Calu3 (cell line): ENCODE data around the gene KRT40. TPM values are rescaled to one million over a fixed set of nuclear protein-coding genes. Genes with fewer than 3 reads are reported as not detected.

Experiments
- BruUV-seq: library from RNA; stranded (reverse); fragments of 400-500 nt; replicated peaks from 2 replicates; lab custom pipeline; 2021; lab: Mats Ljungman, UMichigan
- CTCF ChIA-PET: fragments of 300-600 bp; sonication (Branson Sonifier 250); formaldehyde crosslinking; loops from one replicate; lab custom pipeline; 2022; ENCODE audit warnings: antibody characterized with exemption; lab: Charles Lee
- DNase-seq: peaks from one replicate; pipeline ENCODE4 v3.0.0; 2022
- H3K27ac Mint-ChIP-seq: one replicate; pipeline ENCODE4 v1.8.0; 2022; ENCODE audit warnings: mixed read lengths; ENCODE audit not compliant: unreplicated experiment
- H3K27me3 Mint-ChIP-seq: one replicate; pipeline ENCODE4 v1.8.0; 2022; ENCODE audit warnings: mixed read lengths; ENCODE audit not compliant: unreplicated experiment
- H3K36me3 Mint-ChIP-seq: one replicate; pipeline ENCODE4 v1.8.0; 2022; ENCODE audit warnings: mild to moderate bottlenecking, moderate library complexity, mixed read lengths; ENCODE audit not compliant: insufficient read depth, unreplicated experiment
- H3K4me1 Mint-ChIP-seq: one replicate; pipeline ENCODE4 v1.8.0; 2022; ENCODE audit warnings: mild to moderate bottlenecking, low read depth, mixed read lengths; ENCODE audit not compliant: unreplicated experiment
- H3K4me3 Mint-ChIP-seq: one replicate; pipeline ENCODE4 v1.8.0; 2022; ENCODE audit warnings: mild to moderate bottlenecking, low read depth, moderate library complexity, mixed read lengths; ENCODE audit not compliant: unreplicated experiment
- H3K9me3 Mint-ChIP-seq: one replicate; pipeline ENCODE4 v1.8.0; 2022; ENCODE audit warnings: low read depth, mixed read lengths; ENCODE audit not compliant: unreplicated experiment
- intact Hi-C: fragments of 100-400 bp; cut with micrococcal nuclease; formaldehyde crosslinking; loops from one replicate; pipeline ENCODE4 v1.10.0; 2022; ENCODE audit not compliant: unreplicated experiment
- total RNA-seq: library from RNA; stranded (reverse); gene quantifications from 2 replicates; pipeline ENCODE4 v1.2.3, GENCODE V29; 2022
- TF ChIP-seq, protein P1 (sequence below): fragments of 200-600 bp; IDR thresholded peaks from one replicate; pipeline ENCODE4 v1.8.0; 2022; ENCODE audit warnings: antibody characterized with exemption; ENCODE audit not compliant: unreplicated experiment

KRT40 gene
- total RNA-seq, 1 experiment from 2014 or later, result not detected

DNA sequence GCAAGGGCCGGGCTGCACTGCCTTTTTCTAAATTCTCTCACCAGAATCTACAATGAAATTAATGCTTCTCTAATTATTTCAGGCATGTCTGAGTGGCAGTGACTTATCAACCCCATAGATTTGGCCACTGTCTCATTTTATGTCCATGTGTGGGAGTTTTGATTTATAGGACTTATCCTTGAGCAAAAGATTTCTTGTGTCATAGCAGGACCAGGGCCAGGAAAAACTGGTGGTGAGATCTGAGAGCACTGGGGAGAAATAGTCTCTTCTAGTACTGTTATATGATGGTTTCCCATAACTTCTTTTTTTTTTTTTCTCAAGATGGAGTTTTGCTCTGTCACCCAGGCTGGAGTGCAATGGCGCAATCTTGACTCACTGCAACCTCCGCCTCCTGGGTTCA, 45.1 kb downstream of the KRT40 start:
- intact Hi-C loops, result loop anchor here (10.0 kb wide), 1 partner anchor 586 kb away; the partner anchor contains the start of gene KRT19
- peak overlapping the region; percentile 71 for H3K4me3 Mint-ChIP-seq
- no TSS peak for BruUV-seq
- H3K36me3 Mint-ChIP-seq, result peaks cover 54% of the 10 kb centered on the region
- peak overlapping the region; percentile 96 for H3K27ac Mint-ChIP-seq
- TF ChIP-seq, protein P1, sequence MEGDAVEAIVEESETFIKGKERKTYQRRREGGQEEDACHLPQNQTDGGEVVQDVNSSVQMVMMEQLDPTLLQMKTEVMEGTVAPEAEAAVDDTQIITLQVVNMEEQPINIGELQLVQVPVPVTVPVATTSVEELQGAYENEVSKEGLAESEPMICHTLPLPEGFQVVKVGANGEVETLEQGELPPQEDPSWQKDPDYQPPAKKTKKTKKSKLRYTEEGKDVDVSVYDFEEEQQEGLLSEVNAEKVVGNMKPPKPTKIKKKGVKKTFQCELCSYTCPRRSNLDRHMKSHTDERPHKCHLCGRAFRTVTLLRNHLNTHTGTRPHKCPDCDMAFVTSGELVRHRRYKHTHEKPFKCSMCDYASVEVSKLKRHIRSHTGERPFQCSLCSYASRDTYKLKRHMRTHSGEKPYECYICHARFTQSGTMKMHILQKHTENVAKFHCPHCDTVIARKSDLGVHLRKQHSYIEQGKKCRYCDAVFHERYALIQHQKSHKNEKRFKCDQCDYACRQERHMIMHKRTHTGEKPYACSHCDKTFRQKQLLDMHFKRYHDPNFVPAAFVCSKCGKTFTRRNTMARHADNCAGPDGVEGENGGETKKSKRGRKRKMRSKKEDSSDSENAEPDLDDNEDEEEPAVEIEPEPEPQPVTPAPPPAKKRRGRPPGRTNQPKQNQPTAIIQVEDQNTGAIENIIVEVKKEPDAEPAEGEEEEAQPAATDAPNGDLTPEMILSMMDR, result no peak
- no peak for DNase-seq
- H3K4me1 Mint-ChIP-seq, result peaks cover 29% of the 10 kb centered on the region
- no peaks in the 10 kb centered on the region for H3K27me3 Mint-ChIP-seq
- CTCF ChIA-PET, result interaction anchor here (0.7 to 5.9 kb wide), 4 partner anchors 7 to 684 kb away, joined by 3 to 48 read pairs (median 16); no protein-coding TSS in a partner anchor
- H3K9me3 Mint-ChIP-seq, result peaks cover 5% of the 10 kb centered on the region

DNA sequence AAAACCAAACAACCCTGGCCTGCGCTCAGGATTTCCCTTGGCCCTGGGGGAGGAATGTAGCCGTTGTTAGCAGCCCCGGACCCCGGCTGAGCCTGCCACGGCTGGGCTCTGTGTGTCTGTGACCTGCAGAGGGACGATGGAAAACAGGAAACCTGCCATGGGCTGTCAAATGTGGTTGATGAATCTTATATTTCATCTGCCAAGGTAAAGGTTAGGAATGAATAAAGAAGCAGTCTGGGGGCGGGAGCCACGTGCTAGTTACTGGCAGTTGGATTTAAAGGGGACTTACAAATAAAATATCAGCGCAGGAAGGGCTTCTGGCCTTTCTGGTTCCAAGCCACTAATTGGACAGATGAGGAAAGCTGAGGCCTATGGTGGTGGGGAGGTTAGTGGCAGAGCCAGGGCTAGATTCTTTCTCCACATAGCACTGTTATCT, 46.7 kb downstream of the KRT40 start, which contains the start of gene KRT23:
KRT23 (minus strand) TSS at position 263 of the 436 bp plus-strand sequence. CDS start 1,043 bp downstream, outside the sequence.
- Mint-ChIP-seq H3K4me3 (peak within 1 kb of the TSS; percentile 71), H3K4me1 (peaks cover 43% of the 10 kb centered on the region), H3K9me3 (peaks cover under 1% of the 10 kb centered on the region), H3K27me3 (no peaks in the 10 kb centered on the region), H3K27ac (peak within 1 kb of the TSS; percentile 96), H3K36me3 (peaks cover 70% of the 10 kb centered on the region)
- CTCF ChIA-PET, result interaction anchor here (0.6 to 6.1 kb wide), 15 partner anchors 9 to 385 kb away, joined by 3 to 48 read pairs (median 6); partner anchors contain the start of genes KRTAP1-1 and KRTAP2-3
- no TSS peak for BruUV-seq
- peak; percentile 87 for DNase-seq
- intact Hi-C loops, result loop anchor here (1.0 to 10.0 kb wide), 2 partner anchors 15 to 587 kb away; partner anchors contain the start of gene KRT19
- TF ChIP-seq, protein P1, result no peak

DNA sequence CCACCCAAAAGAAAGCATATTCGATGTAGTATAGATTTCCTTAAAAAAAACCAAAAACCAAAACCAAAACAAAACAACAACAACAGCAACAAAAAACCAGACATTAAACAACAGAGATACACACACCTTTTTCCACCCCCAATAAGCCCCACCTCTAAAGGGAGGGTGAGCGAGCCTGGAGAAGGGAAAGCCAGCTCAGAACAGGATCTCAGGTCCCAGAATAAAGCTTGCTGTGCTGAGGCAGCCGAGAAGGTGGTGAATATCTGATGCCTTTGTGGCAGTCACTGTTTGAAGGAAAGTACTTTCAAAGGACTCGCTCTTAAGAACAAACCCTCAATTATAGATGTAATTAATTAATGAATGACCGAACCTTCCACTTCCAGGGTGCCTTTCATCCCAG, 47.1 kb downstream of the KRT40 start:
- Mint-ChIP-seq H3K27me3 (no peaks in the 10 kb centered on the region), H3K4me3 (peak overlapping the region; percentile 71), H3K27ac (peak overlapping the region; percentile 96), H3K36me3 (peaks cover 74% of the 10 kb centered on the region), H3K4me1 (peaks cover 44% of the 10 kb centered on the region), H3K9me3 (no peaks in the 10 kb centered on the region)
- DNase-seq, result peak; percentile 71
- TF ChIP-seq, protein P1, result no peak
- CTCF ChIA-PET, result interaction anchor here (0.5 to 6.1 kb wide), 19 partner anchors 9 to 799 kb away, joined by 3 to 48 read pairs (median 6); partner anchors contain the start of genes KRTAP1-1 and KRTAP2-3
- intact Hi-C loops, result loop anchor here (1.0 to 10.0 kb wide), 5 partner anchors 15 to 588 kb away; partner anchors contain the start of genes KRT19, KRTAP1-1 and KRTAP2-3
- BruUV-seq, result TSS peak; percentile 34

DNA sequence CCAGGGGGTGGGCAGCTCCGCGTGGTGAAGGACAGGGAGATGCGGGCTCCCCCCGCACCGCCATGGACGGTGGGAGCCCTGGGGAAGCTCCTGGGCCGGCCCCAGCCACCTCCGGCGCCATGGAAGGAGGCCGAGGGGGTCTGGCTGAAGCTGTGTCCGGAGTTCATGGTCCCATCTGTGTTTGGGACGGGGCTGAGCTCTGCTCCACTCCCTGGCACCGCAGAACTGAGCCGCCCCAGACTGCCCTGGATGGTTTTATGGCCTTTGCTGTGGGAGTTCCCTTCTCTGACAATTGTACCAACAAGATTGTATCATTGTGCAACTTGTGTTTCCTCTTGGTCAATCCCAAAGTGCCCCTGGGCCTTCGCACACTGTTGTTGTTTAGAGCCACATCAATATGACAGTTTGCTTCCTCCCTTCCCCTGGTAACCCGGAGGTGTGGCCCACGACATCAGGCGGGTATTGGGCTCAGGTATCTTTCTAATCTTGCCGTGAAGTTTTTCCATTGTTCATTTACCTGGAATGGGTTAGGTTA, 47.6 kb downstream of the KRT40 start:
- Mint-ChIP-seq H3K27ac (peak overlapping the region; percentile 96), H3K4me1 (peaks cover 45% of the 10 kb centered on the region), H3K27me3 (no peaks in the 10 kb centered on the region), H3K9me3 (no peaks in the 10 kb centered on the region), H3K4me3 (peak overlapping the region; percentile 71), H3K36me3 (peaks cover 79% of the 10 kb centered on the region)
- peak; percentile 96 for DNase-seq
- intact Hi-C loops, result loop anchor here (1.0 to 10.0 kb wide), 4 partner anchors 21 to 588 kb away; partner anchors contain the start of genes KRT19, KRTAP1-1 and KRTAP2-3
- CTCF ChIA-PET, result interaction anchor here (0.5 to 6.1 kb wide), 17 partner anchors 9 to 798 kb away, joined by 3 to 48 read pairs (median 6); partner anchors contain the start of genes KRTAP1-1 and KRTAP2-3
- BruUV-seq, result no TSS peak
- TF ChIP-seq, protein P1, result no peak
